B cell (primary cell): ENCODE data around the gene ANKRD34A. TPM values are rescaled to one million over a fixed set of nuclear protein-coding genes. Genes with fewer than 3 reads are reported as not detected.

ENCODE experiments used
- ATAC-seq: fragments of 200-7000 bp; cut with Tn5 transposase; one replicate; pipeline ENCODE4 v1.10.0; 2021; ENCODE audit warnings: low read depth, mild to moderate bottlenecking, moderate number of reproducible peaks, moderate library complexity
- CTCF ChIA-PET: fragments of 350-600 bp; sonication (Branson Sonifier 250); formaldehyde crosslinking; loops from one replicate; lab custom pipeline; 2021; ENCODE audit warnings: antibody characterized with exemption, inconsistent platforms; lab: Charles Lee
- POLR2A ChIA-PET: fragments of 350-600 bp; sonication (Branson Sonifier 250); formaldehyde crosslinking; loops from one replicate; lab custom pipeline; 2021; ENCODE audit warnings: antibody characterized with exemption; lab: Charles Lee
- DNase-seq: peaks from one replicate; pipeline ENCODE4 v3.0.0; 2013
- H2AFZ ChIP-seq: 2 replicates; pipeline ENCODE4 v1.6.1; 2012; ENCODE audit warnings: mild to moderate bottlenecking, low read depth, low read length; ENCODE audit not compliant: insufficient read depth, poor library complexity, severe bottlenecking
- H3K27ac ChIP-seq, 2 donors: 1 replicate in 1 of 2; 2 replicates in 1 of 2; pipeline ENCODE4 v1.5.1; 2012 to 2013; ENCODE audit warnings: low read length in 2 of 2, mild to moderate bottlenecking in 2 of 2, moderate library complexity in 1 of 2
- H3K27me3 ChIP-seq, 4 experiments: fragments of 200-600 bp in 1 of 4; sonication (generic) in 1 of 4; replicated peaks in 1 of 4; 1 replicate in 2 of 4; 2 replicates in 2 of 4; pipeline versions ENCODE4 v1.6.1 to v1.7.0; 2013 to 2016; ENCODE audit warnings: low read length in 3 of 4, mild to moderate bottlenecking in 2 of 4, mixed read lengths in 1 of 4, moderate library complexity in 1 of 4; ENCODE audit not compliant: insufficient read depth in 4 of 4, control insufficient read depth in 3 of 4; ENCODE audit errors: control extremely low read depth in 1 of 4
- H3K36me3 ChIP-seq, 2 experiments: replicated peaks in 1 of 2; 1 replicate in 1 of 2; 2 replicates in 1 of 2; pipeline versions ENCODE4 v1.6.1 to v1.7.1; 2013; ENCODE audit warnings: low read length in 1 of 2; ENCODE audit not compliant: insufficient read depth in 2 of 2, control insufficient read depth in 1 of 2; ENCODE audit errors: control extremely low read depth in 1 of 2, extremely low read depth in 1 of 2
- H3K4me1 ChIP-seq, 2 donors: fragments of 200-600 bp in 1 of 2; sonication (generic) in 1 of 2; 1 replicate in 1 of 2; 2 replicates in 1 of 2; pipeline versions ENCODE4 v1.5.1 to v1.6.1; 2013 to 2017; ENCODE audit warnings: low read length in 2 of 2; ENCODE audit not compliant: control insufficient read depth in 2 of 2, insufficient read depth in 2 of 2
- H3K4me2 ChIP-seq: replicated peaks from 2 replicates; pipeline ENCODE3; 2012; ENCODE audit warnings: mild to moderate bottlenecking, low read depth, low read length; ENCODE audit not compliant: poor library complexity, severe bottlenecking
- H3K4me3 ChIP-seq, 5 experiments: fragments of 200-600 bp in 1 of 5; sonication (generic) in 1 of 5; 1 replicate in 3 of 5; 2 replicates in 2 of 5; pipeline versions ENCODE4 v1.5.1 to v1.7.0; 2011 to 2016; ENCODE audit warnings: low read length in 4 of 5, mild to moderate bottlenecking in 4 of 5, low read depth in 2 of 5, control low read depth in 1 of 5, moderate library complexity in 1 of 5; ENCODE audit not compliant: insufficient read depth in 1 of 5; ENCODE audit errors: control extremely low read depth in 1 of 5, extremely low read depth in 1 of 5
- H3K79me2 ChIP-seq: fragments of 200-600 bp; sonication (generic); one replicate; pipeline ENCODE4 v1.6.0; 2016; ENCODE audit warnings: low read length; ENCODE audit not compliant: control insufficient read depth, insufficient read depth
- H3K9ac ChIP-seq: fragments of 200-600 bp; sonication (generic); 2 replicates; pipeline ENCODE4 v1.6.1; 2017; ENCODE audit warnings: mild to moderate bottlenecking, low read length, moderate library complexity
- H3K9me3 ChIP-seq, 3 donors: one replicate each; pipeline versions ENCODE4 v1.6.1 to v1.7.1; 2013; ENCODE audit warnings: low read length in 2 of 3; ENCODE audit not compliant: control insufficient read depth in 2 of 3, insufficient read depth in 1 of 3; ENCODE audit errors: control extremely low read depth in 1 of 3
- H4K20me1 ChIP-seq: 2 replicates; pipeline ENCODE4 v1.6.0; 2012; ENCODE audit warnings: mild to moderate bottlenecking, low read length; ENCODE audit not compliant: insufficient read depth, control insufficient read depth, poor library complexity, severe bottlenecking
- H3K27ac Mint-ChIP-seq: one replicate; pipeline ENCODE4 v1.8.0; 2021; ENCODE audit warnings: mixed read lengths
- H3K27me3 Mint-ChIP-seq: one replicate; pipeline ENCODE4 v1.8.0; 2021; ENCODE audit warnings: mixed read lengths
- H3K4me1 Mint-ChIP-seq: one replicate; pipeline ENCODE4 v1.8.0; 2021; ENCODE audit warnings: mixed read lengths
- H3K4me3 Mint-ChIP-seq: one replicate; pipeline ENCODE4 v1.8.0; 2021; ENCODE audit warnings: mixed read lengths
- H3K9me3 Mint-ChIP-seq: one replicate; pipeline ENCODE4 v1.8.0; 2022; ENCODE audit warnings: mixed read lengths; ENCODE audit not compliant: insufficient read depth
- CTCF ChIP-seq: fragments of 200-600 bp; IDR thresholded peaks from one replicate; pipeline ENCODE4 v1.8.0; 2022; ENCODE audit warnings: antibody characterized with exemption, mild to moderate bottlenecking
- EZH2 ChIP-seq: IDR thresholded peaks from 2 replicates; pipeline ENCODE4 v1.6.1; 2012; ENCODE audit warnings: borderline replicate concordance, low read depth, mild to moderate bottlenecking, moderate library complexity, low read length; ENCODE audit not compliant: insufficient read depth, poor library complexity, severe bottlenecking
- WGBS: methylation state at CpG from one replicate; pipeline ENCODE4 v1.1.5; 2013; ENCODE audit warnings: missing lambda C conversion rate; ENCODE audit not compliant: insufficient coverage; 5-methylcytosine and 5-hydroxymethylcytosine counted together
- intact Hi-C: fragments of 100-400 bp; cut with micrococcal nuclease; formaldehyde crosslinking; loops from one replicate; pipeline ENCODE4 v1.10.0; 2022
- polyA plus RNA-seq: library from polyadenylated mRNA; depleted of rRNA; stranded (reverse); fragments of >200 nt; gene quantifications from 2 replicates; pipeline ENCODE4 v1.2.3, GENCODE V29; 2012
- total RNA-seq, 2 donors: library from RNA; stranded (reverse); fragments of 120-200 nt in 1 of 2; gene quantifications; 1 replicate in 1 of 2; 2 replicates in 1 of 2; pipeline versions ENCODE4 v1.2.3 to v1.2.4, GENCODE V29; 2013 to 2022

The ANKRD34A gene
- total and polyA plus RNA-seq, 2 donors (not counting 1 experiment from before 2014, with no cell fraction given), result 0.86 to 1.8 TPM

GRCh38 chr1:145927063-145927886, 37.1 kb downstream of the ANKRD34A start, which contains the start of gene RBM8A:
TSS of gene RBM8A (minus strand) at chr1:145927484. CDS start at chr1:145927426, 58 bp downstream.
- H3K4me1 ChIP-seq, result peaks cover 18 to 30% of the 10 kb centered on the region in 2 donors
- peak within 1 kb of the TSS; percentile 96 to 99 for H3K27ac ChIP-seq
- peak; percentile 98 for ATAC-seq
- peak within 1 kb of the TSS; percentile 77 for H3K4me2 ChIP-seq
- H3K9me3 ChIP-seq, result no peaks in the 10 kb centered on the region
- H4K20me1 ChIP-seq, result no peaks in the 10 kb centered on the region
- H2AFZ ChIP-seq, result peak within 1 kb of the TSS; percentile 73
- Mint-ChIP-seq H3K4me1 (peaks cover 11% of the 10 kb centered on the region), H3K27ac (peak within 1 kb of the TSS; percentile 81), H3K9me3 (no peaks in the 10 kb centered on the region), H3K4me3 (peak within 1 kb of the TSS; percentile 78), H3K27me3 (no peaks in the 10 kb centered on the region)
- TF ChIP-seq CTCF (peak; percentile 81), EZH2 (no peak)
- H3K4me3 ChIP-seq, result peak within 1 kb of the TSS; percentile 71 to 95 (median 83)
- H3K27me3 ChIP-seq, result no peaks in the 10 kb centered on the region
- ChIA-PET POLR2A (interaction anchor here (0.7 to 3.5 kb wide), 16 partner anchors 9 to 110 kb away, joined by 3 to 43 read pairs (median 7); partner anchors contain the start of genes ANKRD34A, LIX1L, NUDT17 and PEX11B), CTCF (interaction anchor here (0.6 to 3.6 kb wide), 25 partner anchors 8 to 125 kb away, joined by 3 to 30 read pairs (median 5); partner anchors contain the start of genes ANKRD34A, LIX1L, NUDT17 and PEX11B)
- WGBS, result under 1% methylated on average over 35 of the region's 41 CpGs
- peaks cover 3 to 19% of the 10 kb centered on the region in 2 experiments for H3K36me3 ChIP-seq
- intact Hi-C loops, result loop anchor here (1.0 to 2.0 kb wide), 6 partner anchors 9 to 110 kb away; partner anchors contain the start of genes ANKRD34A, LIX1L, PEX11B and PIAS3
- peak; percentile 98 for DNase-seq
- H3K79me2 ChIP-seq, result peaks cover 20% of the 10 kb centered on the region
- H3K9ac ChIP-seq, result peak within 1 kb of the TSS; percentile 98
